ENCODE results near the gene ARG1.

ARG1 gene

GRCh38 chr6:131587909-131588308 is 14.9 kb downstream of the ARG1 start:
- H3F3A ChIP-seq (ENCODE audit: control insufficient read depth, insufficient read depth), result peaks cover 4% of the 10 kb centered on the region; the same call in 1 of the 2 replicates
- no peak overlapping the region for H3K4me2 ChIP-seq (ENCODE audit: low read length)
- no peaks in the 10 kb centered on the region for H3K9me2 ChIP-seq (replicated peaks; ENCODE audit: control insufficient read depth, low read length)
- TF ChIP-seq EZH2phosphoT487 (IDR thresholded peaks at IDR 0.05; ENCODE audit: borderline replicate concordance, low read length) (no peak), CTCF (IDR thresholded peaks at IDR 0.05; ENCODE audit: low read depth, low read length, poor library complexity, severe bottlenecking) (no peak)
- no peaks in the 10 kb centered on the region for H3K79me2 ChIP-seq (ENCODE audit: control insufficient read depth, low read length)
- H4K20me1 ChIP-seq (ENCODE audit: control insufficient read depth, insufficient read depth, low read depth, low read length), result no peaks in the 10 kb centered on the region
- H3K9me3 ChIP-seq (ENCODE audit: control insufficient read depth, insufficient read depth, low read length), result no peaks in the 10 kb centered on the region
- H3K36me3 ChIP-seq (ENCODE audit: control insufficient read depth, low read length), result peaks cover 82% of the 10 kb centered on the region
- no peaks in the 10 kb centered on the region for H3K4me1 ChIP-seq (ENCODE audit: control insufficient read depth, low read length)
- H3K27me3 ChIP-seq (ENCODE audit: control insufficient read depth, low read length), result no peaks in the 10 kb centered on the region
- H3K4me3 ChIP-seq (ENCODE audit: low read length), result no peak overlapping the region
- H3K27ac ChIP-seq (ENCODE audit: low read depth, low read length), result no peak overlapping the region

GRCh38 chr6:131588643-131589042 is 15.6 kb downstream of the ARG1 start:
- no peak overlapping the region for H3K27ac ChIP-seq (ENCODE audit: low read depth, low read length)
- H3K9me2 ChIP-seq (replicated peaks; ENCODE audit: control insufficient read depth, low read length), result no peaks in the 10 kb centered on the region
- H3K4me1 ChIP-seq (ENCODE audit: control insufficient read depth, low read length), result no peaks in the 10 kb centered on the region
- H3K27me3 ChIP-seq (ENCODE audit: control insufficient read depth, low read length), result no peaks in the 10 kb centered on the region
- H3K79me2 ChIP-seq (ENCODE audit: control insufficient read depth, low read length), result no peaks in the 10 kb centered on the region
- no peaks in the 10 kb centered on the region for H3K9me3 ChIP-seq (ENCODE audit: control insufficient read depth, insufficient read depth, low read length)
- H3K36me3 ChIP-seq (ENCODE audit: control insufficient read depth, low read length), result peaks cover 77% of the 10 kb centered on the region
- H3K4me2 ChIP-seq (ENCODE audit: low read length), result no peak overlapping the region
- no peak for TF ChIP-seq EZH2phosphoT487 (IDR thresholded peaks at IDR 0.05; ENCODE audit: borderline replicate concordance, low read length)
- no peak for TF ChIP-seq CTCF (IDR thresholded peaks at IDR 0.05; ENCODE audit: low read depth, low read length, poor library complexity, severe bottlenecking)
- peaks cover 4% of the 10 kb centered on the region; the same call in 1 of the 2 replicates for H3F3A ChIP-seq (ENCODE audit: control insufficient read depth, insufficient read depth)
- H4K20me1 ChIP-seq (ENCODE audit: control insufficient read depth, insufficient read depth, low read depth, low read length), result no peaks in the 10 kb centered on the region
- H3K4me3 ChIP-seq (ENCODE audit: low read length), result no peak overlapping the region

- peaks cover 84% of the 10 kb centered on the region for H3K36me3 ChIP-seq (ENCODE audit: control insufficient read depth, low read length)
- TF ChIP-seq EZH2phosphoT487 (IDR thresholded peaks at IDR 0.05; ENCODE audit: borderline replicate concordance, low read length), result no peak
- TF ChIP-seq CTCF (IDR thresholded peaks at IDR 0.05; ENCODE audit: low read depth, low read length, poor library complexity, severe bottlenecking), result no peak
These were observed 19.9 kb downstream of the ARG1 start for GRCh38 chr6:131592935-131593334.

More at GRCh38 chr6:131592935-131593334, 19.9 kb downstream of the ARG1 start:
- H3F3A ChIP-seq (ENCODE audit: control insufficient read depth, insufficient read depth), result peaks cover 4% of the 10 kb centered on the region; the same call in 1 of the 2 replicates
- no peak overlapping the region for H3K27ac ChIP-seq (ENCODE audit: low read depth, low read length)
- no peak overlapping the region for H3K4me2 ChIP-seq (ENCODE audit: low read length)
- no peaks in the 10 kb centered on the region for H3K9me3 ChIP-seq (ENCODE audit: control insufficient read depth, insufficient read depth, low read length)
- H4K20me1 ChIP-seq (ENCODE audit: control insufficient read depth, insufficient read depth, low read depth, low read length), result no peaks in the 10 kb centered on the region
- no peak overlapping the region for H3K4me3 ChIP-seq (ENCODE audit: low read length)
- H3K79me2 ChIP-seq (ENCODE audit: control insufficient read depth, low read length), result no peaks in the 10 kb centered on the region
- H3K27me3 ChIP-seq (ENCODE audit: control insufficient read depth, low read length), result no peaks in the 10 kb centered on the region
- H3K4me1 ChIP-seq (ENCODE audit: control insufficient read depth, low read length), result no peaks in the 10 kb centered on the region
- H3K9me2 ChIP-seq (replicated peaks; ENCODE audit: control insufficient read depth, low read length), result no peaks in the 10 kb centered on the region
